Endothelial cell of umbilical vein (primary cell): ENCODE results near the gene GAA. TPM values are rescaled to one million over a fixed set of nuclear protein-coding genes. Genes with fewer than 3 reads are reported as not detected.

Experiments used
- BruUV-seq: library from RNA; stranded (reverse); fragments of 400-500 nt; replicated peaks from 2 replicates; lab custom pipeline; 2021; lab: Mats Ljungman, UMichigan
- CTCF ChIA-PET: fragments of 300-600, 350-600 bp; sonication (Branson Sonifier 250); formaldehyde crosslinking; loops from one replicate; lab custom pipeline; 2021; ENCODE audit warnings: antibody characterized with exemption, inconsistent platforms; lab: Charles Lee
- POLR2A ChIA-PET: fragments of 300-600, 350-600 bp; sonication (Branson Sonifier 250); formaldehyde crosslinking; loops from one replicate; lab custom pipeline; 2021; ENCODE audit warnings: antibody characterized with exemption, inconsistent platforms; lab: Charles Lee
- DNase-seq: peaks from one replicate; pipeline ENCODE4 v3.0.0-alpha.2; 2011; ENCODE audit warnings: low read depth, low spot score
- FAIRE-seq: peaks from 2 replicates; lab custom pipeline; 2011; peaks lifted over from hg19 to GRCh38; lab: Jason Lieb, UNC
- H2AFZ ChIP-seq: 2 replicates; pipeline ENCODE4 v1.6.0; 2012; ENCODE audit warnings: low read depth, low read length, control low read depth, inconsistent platforms
- H3K27ac ChIP-seq: 2 replicates; pipeline ENCODE4 v1.5.1; 2011; ENCODE audit warnings: low read depth, mild to moderate bottlenecking, control low read depth, low read length, moderate library complexity; ENCODE audit not compliant: insufficient read depth
- H3K27me3 ChIP-seq, 2 experiments: 2 replicates each; pipeline versions ENCODE4 v1.6.0 to v1.6.1; 2011; ENCODE audit warnings: low read length in 2 of 2, mixed read lengths in 1 of 2; ENCODE audit not compliant: control insufficient read depth in 2 of 2, insufficient read depth in 2 of 2
- H3K36me3 ChIP-seq, 2 experiments: 2 replicates in 1 of 2; 3 replicates in 1 of 2; pipeline ENCODE4 v1.5.1; 2011; ENCODE audit warnings: low read length in 2 of 2, mild to moderate bottlenecking in 1 of 2, moderate library complexity in 1 of 2; ENCODE audit not compliant: control insufficient read depth in 2 of 2, insufficient read depth in 2 of 2; ENCODE audit errors: extremely low read depth in 1 of 2
- H3K4me1 ChIP-seq: 3 replicates; pipeline ENCODE4 v1.5.1; 2011; ENCODE audit warnings: mild to moderate bottlenecking, low read length; ENCODE audit not compliant: control insufficient read depth, insufficient read depth; ENCODE audit errors: extremely low read depth
- H3K4me2 ChIP-seq: 2 replicates; pipeline ENCODE4 v1.6.1; 2011; ENCODE audit warnings: low read length, control low read depth, mixed read lengths; ENCODE audit not compliant: insufficient read depth
- H3K4me3 ChIP-seq, 3 experiments: fragments of 200-600 bp in 1 of 3; sonication (generic), shearing (Covaris generic) in 1 of 3; replicated peaks in 1 of 3; 2 replicates each; pipeline ENCODE4 v1.5.1; 2011 to 2016; ENCODE audit warnings: control low read depth in 3 of 3, low read length in 3 of 3, mild to moderate bottlenecking in 2 of 3, inconsistent platforms in 1 of 3, low read depth in 1 of 3, moderate library complexity in 1 of 3; ENCODE audit not compliant: insufficient read depth in 1 of 3
- H3K79me2 ChIP-seq: 2 replicates; pipeline ENCODE4 v1.6.0; 2012; ENCODE audit warnings: low read length, inconsistent platforms; ENCODE audit not compliant: control insufficient read depth, insufficient read depth
- H3K9ac ChIP-seq: replicated peaks from 2 replicates; pipeline ENCODE3; 2011; ENCODE audit warnings: low read length, control low read depth; ENCODE audit not compliant: insufficient read depth; ENCODE audit errors: extremely low read depth
- H3K9me1 ChIP-seq: replicated peaks from 3 replicates; pipeline ENCODE4 v1.6.0; 2011; ENCODE audit warnings: mild to moderate bottlenecking, low read length; ENCODE audit not compliant: control insufficient read depth, insufficient read depth; ENCODE audit errors: extremely low read depth
- H3K9me3 ChIP-seq: replicated peaks from 2 replicates; pipeline ENCODE4 v1.5.1; 2012; ENCODE audit warnings: low read length, inconsistent platforms; ENCODE audit not compliant: control insufficient read depth, insufficient read depth
- H4K20me1 ChIP-seq: replicated peaks from 2 replicates; pipeline ENCODE3; 2011; ENCODE audit warnings: mild to moderate bottlenecking, low read length; ENCODE audit not compliant: control insufficient read depth, insufficient read depth; ENCODE audit errors: extremely low read depth
- EZH2 ChIP-seq: IDR thresholded peaks from 2 replicates; pipeline ENCODE4 v1.6.1; 2012; ENCODE audit warnings: borderline replicate concordance, low read depth, mild to moderate bottlenecking, moderate library complexity, low read length, inconsistent platforms; ENCODE audit not compliant: severe bottlenecking
- FOS ChIP-seq: IDR thresholded peaks from 2 replicates; pipeline ENCODE4 v1.6.1; 2011; ENCODE audit warnings: mild to moderate bottlenecking, low read length, moderate library complexity, borderline replicate concordance; ENCODE audit not compliant: insufficient read depth
- GATA2 ChIP-seq: IDR thresholded peaks from 2 replicates; pipeline ENCODE4 v1.7.0; 2011; ENCODE audit warnings: low read depth, mild to moderate bottlenecking, moderate library complexity, mixed read lengths, low read length; ENCODE audit not compliant: insufficient read length, insufficient read depth
- JUN ChIP-seq: IDR thresholded peaks from 2 replicates; pipeline ENCODE4 v1.6.1; 2011; ENCODE audit warnings: borderline replicate concordance, low read depth; ENCODE audit not compliant: insufficient read length, insufficient read depth
- MYC ChIP-seq: IDR thresholded peaks from one replicate; pipeline ENCODE4 v1.6.1; 2011; ENCODE audit warnings: mild to moderate bottlenecking, low read depth, low read length
- POLR2A ChIP-seq: IDR thresholded peaks from 2 replicates; pipeline ENCODE4 v1.6.1; 2012; ENCODE audit warnings: low read depth, mild to moderate bottlenecking, control low read depth, low read length
- POLR2AphosphoS5 ChIP-seq: IDR thresholded peaks from 2 replicates; pipeline ENCODE4 v1.6.1; 2012; ENCODE audit warnings: low read depth, mild to moderate bottlenecking, control low read depth, low read length, moderate library complexity; ENCODE audit not compliant: insufficient read depth
- dilution Hi-C: fragments of 300-500 bp; cut with MboI; formaldehyde crosslinking; loops from one replicate; pipeline ENCODE4 v1.15.0; 2019; ENCODE audit warnings: low sequenced_read_pairs; ENCODE audit not compliant: extremely low pct_ligation_motif_present
- intact Hi-C: fragments of 100-400 bp; cut with micrococcal nuclease; formaldehyde crosslinking; loops from one replicate; pipeline ENCODE4 v1.10.0; 2022
- polyA plus RNA-seq, 4 experiments: library from polyadenylated mRNA; depleted of rRNA in 3 of 4; stranded (reverse) in 3 of 4; unstranded in 1 of 4; fragments of >200 nt; gene quantifications; 2 replicates each; pipeline versions ENCODE4 v1.2.1 to v1.2.3, GENCODE V29; 2011 to 2012; ENCODE audit warnings: missing spikeins in 1 of 4
- total RNA-seq: library from RNA; stranded (reverse); gene quantifications from 2 replicates; pipeline ENCODE4 v1.2.3, GENCODE V29; 2021
- TF ChIP-seq, protein P1 (sequence below), 2 donors: IDR thresholded peaks; 1 replicate in 1 of 2; 2 replicates in 1 of 2; pipeline ENCODE4 v1.5.1; 2011; ENCODE audit warnings: low read length in 2 of 2, mild to moderate bottlenecking in 2 of 2, moderate library complexity in 2 of 2, control low read depth in 1 of 2, inconsistent platforms in 1 of 2, low read depth in 1 of 2; ENCODE audit not compliant: insufficient read depth in 1 of 2; ENCODE audit errors: extremely low read depth in 1 of 2
- TF ChIP-seq, protein P2 (sequence below): IDR thresholded peaks from 2 replicates; pipeline ENCODE4 v1.6.1; 2011; ENCODE audit not compliant: insufficient read depth, insufficient read length

Gene GAA
- total and polyA plus RNA-seq, 2 donors (not counting 3 experiments of a cell fraction or from before 2014, with no cell fraction given), result 26.3 to 49.7 TPM

DNA sequence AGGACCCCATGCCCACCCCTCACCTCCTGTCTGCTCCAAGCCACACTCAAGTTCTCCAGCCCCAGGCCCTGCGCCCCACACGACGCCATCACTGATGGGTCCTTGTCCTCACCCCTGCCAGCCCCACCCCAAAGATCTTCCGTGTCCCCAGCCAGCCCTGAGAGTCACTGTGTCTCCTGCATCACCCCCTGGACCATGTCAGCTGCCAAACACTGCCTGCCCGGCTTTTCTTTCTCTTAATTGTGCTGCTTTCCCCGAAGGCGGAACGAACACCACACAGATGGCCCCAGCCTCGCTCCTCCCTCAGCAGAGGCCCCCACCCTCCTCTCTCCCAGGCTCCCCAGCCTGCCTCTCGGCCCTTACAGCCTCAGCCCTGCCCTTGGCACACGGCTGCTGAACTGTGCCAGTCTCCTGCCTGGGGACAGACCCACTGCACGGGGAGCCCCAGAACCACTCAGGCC is 4.8 kb upstream of the GAA start:
- ChIA-PET POLR2A (no interaction called here), CTCF (no interaction called here)
- no peaks in the 10 kb centered on the region for H3K9me3 ChIP-seq
- BruUV-seq, result no TSS peak
- H3K4me2 ChIP-seq, result no peak overlapping the region
- H3K9me1 ChIP-seq, result no peaks in the 10 kb centered on the region
- FAIRE-seq, result no peak
- H3K27ac ChIP-seq, result no peak overlapping the region
- H4K20me1 ChIP-seq, result no peaks in the 10 kb centered on the region
- peaks cover 5% of the 10 kb centered on the region for H3K4me1 ChIP-seq
- H2AFZ ChIP-seq, result no peak overlapping the region
- no peak for DNase-seq
- no peak overlapping the region for H3K9ac ChIP-seq
- no peak for TF ChIP-seq JUN
- no peak for TF ChIP-seq MYC
- no peak for TF ChIP-seq POLR2AphosphoS5
- TF ChIP-seq POLR2A, result no peak
- TF ChIP-seq, protein P1, sequence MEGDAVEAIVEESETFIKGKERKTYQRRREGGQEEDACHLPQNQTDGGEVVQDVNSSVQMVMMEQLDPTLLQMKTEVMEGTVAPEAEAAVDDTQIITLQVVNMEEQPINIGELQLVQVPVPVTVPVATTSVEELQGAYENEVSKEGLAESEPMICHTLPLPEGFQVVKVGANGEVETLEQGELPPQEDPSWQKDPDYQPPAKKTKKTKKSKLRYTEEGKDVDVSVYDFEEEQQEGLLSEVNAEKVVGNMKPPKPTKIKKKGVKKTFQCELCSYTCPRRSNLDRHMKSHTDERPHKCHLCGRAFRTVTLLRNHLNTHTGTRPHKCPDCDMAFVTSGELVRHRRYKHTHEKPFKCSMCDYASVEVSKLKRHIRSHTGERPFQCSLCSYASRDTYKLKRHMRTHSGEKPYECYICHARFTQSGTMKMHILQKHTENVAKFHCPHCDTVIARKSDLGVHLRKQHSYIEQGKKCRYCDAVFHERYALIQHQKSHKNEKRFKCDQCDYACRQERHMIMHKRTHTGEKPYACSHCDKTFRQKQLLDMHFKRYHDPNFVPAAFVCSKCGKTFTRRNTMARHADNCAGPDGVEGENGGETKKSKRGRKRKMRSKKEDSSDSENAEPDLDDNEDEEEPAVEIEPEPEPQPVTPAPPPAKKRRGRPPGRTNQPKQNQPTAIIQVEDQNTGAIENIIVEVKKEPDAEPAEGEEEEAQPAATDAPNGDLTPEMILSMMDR (IDR thresholded peaks at IDR 0.05; ENCODE audit: extremely low read depth in 1 of 2, insufficient read depth in 1 of 2, low read depth in 1 of 2, low read length in 2 of 2), result no peak
- no peak for TF ChIP-seq FOS
- TF ChIP-seq GATA2, result no peak
- TF ChIP-seq EZH2, result no peak
- TF ChIP-seq, protein P2, sequence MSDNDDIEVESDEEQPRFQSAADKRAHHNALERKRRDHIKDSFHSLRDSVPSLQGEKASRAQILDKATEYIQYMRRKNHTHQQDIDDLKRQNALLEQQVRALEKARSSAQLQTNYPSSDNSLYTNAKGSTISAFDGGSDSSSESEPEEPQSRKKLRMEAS, result no peak
- dilution Hi-C loops (no loop called here), intact Hi-C loops (no loop called here)
- no peaks in the 10 kb centered on the region for H3K27me3 ChIP-seq
- H3K4me3 ChIP-seq, result no peak overlapping the region
- no peaks in the 10 kb centered on the region for H3K79me2 ChIP-seq
- no peaks in the 10 kb centered on the region for H3K36me3 ChIP-seq
